AG10803 (cell line): Measurements from ENCODE around the gene MYLIP.

Experiments used
- DNase-seq: peaks from one replicate; pipeline ENCODE4 v3.0.0; 2010; ENCODE audit warnings: low read depth
- H3K4me3 ChIP-seq: 2 replicates; pipeline ENCODE4 v1.5.1; 2011; ENCODE audit warnings: mild to moderate bottlenecking, low read length, control low read depth
- TF ChIP-seq, protein P1 (sequence below): conservative IDR thresholded peaks from 2 replicates; pipeline ENCODE4 v1.5.1; 2011; ENCODE audit warnings: mild to moderate bottlenecking, low read length, control low read depth, inconsistent platforms

Gene MYLIP

DNA sequence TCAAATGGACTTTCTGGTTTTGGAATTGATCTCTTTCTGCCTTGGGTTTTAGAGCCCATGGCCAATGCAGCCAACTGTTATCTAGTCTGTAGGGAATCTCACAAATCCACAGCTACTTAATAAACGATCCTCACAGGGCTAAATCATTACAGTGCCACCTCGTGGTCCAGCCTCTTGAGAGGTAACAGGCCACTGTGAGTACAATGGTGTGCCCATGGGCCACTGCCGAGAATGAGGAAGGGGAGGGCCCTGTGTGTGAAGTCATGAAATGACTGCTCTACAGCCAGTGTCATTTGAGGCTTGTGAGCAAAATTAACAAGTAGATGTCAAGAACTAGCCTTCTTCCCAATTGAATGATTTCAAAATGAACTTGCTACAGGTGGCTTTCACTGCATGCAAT lies 55.2 kb downstream of the MYLIP start:
- H3K4me3 ChIP-seq, result no peak overlapping the region
- peak; percentile 28 for DNase-seq
- TF ChIP-seq, protein P1, sequence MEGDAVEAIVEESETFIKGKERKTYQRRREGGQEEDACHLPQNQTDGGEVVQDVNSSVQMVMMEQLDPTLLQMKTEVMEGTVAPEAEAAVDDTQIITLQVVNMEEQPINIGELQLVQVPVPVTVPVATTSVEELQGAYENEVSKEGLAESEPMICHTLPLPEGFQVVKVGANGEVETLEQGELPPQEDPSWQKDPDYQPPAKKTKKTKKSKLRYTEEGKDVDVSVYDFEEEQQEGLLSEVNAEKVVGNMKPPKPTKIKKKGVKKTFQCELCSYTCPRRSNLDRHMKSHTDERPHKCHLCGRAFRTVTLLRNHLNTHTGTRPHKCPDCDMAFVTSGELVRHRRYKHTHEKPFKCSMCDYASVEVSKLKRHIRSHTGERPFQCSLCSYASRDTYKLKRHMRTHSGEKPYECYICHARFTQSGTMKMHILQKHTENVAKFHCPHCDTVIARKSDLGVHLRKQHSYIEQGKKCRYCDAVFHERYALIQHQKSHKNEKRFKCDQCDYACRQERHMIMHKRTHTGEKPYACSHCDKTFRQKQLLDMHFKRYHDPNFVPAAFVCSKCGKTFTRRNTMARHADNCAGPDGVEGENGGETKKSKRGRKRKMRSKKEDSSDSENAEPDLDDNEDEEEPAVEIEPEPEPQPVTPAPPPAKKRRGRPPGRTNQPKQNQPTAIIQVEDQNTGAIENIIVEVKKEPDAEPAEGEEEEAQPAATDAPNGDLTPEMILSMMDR, result peak; percentile 47

DNA sequence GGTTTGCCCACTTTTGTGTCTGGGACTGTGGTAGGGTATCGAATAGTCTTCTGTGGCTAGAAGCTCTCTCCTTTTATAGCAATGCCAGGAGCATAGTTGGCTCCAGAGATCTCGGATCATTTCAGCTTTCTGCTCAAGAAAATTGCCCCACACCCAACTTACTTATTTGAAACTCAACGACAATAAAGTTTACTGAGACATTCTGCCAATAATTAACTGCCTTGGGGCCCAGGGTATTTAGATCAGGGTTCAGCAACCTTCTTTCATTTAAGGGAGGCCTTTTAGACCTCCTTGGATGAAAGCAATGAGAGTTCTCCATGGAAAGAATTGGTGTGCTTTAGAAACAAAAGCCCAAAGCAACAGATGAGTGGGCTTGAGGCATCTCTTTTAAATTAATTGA lies 55.7 kb downstream of the MYLIP start:
- no peak for DNase-seq

DNA sequence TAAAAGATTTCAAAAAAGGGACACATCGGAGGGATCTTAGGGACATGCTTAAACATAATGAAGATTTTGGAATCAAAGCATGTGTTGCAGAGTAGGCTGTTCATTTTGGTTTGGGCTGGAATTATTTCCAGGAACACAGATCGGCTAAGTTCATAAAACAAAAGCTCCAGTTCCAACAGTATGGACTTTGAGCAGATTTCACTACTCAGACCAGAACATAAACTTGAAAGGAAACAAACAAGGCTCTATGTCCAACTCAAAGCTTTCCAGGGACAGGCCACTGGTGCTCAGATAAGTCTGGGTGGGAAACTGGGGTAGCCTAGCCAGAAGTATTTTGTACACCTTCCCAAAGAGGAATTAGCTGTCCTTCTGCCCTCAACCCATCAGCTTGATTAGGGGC lies 58.3 kb downstream of the MYLIP start:
- H3K4me3 ChIP-seq, result no peak overlapping the region
- DNase-seq, result no peak
- TF ChIP-seq, protein P1, result no peak

More for the DNA sequence above, 55.7 kb downstream of the MYLIP start:
- H3K4me3 ChIP-seq, result no peak overlapping the region
- TF ChIP-seq, protein P1, result no peak

DNA sequence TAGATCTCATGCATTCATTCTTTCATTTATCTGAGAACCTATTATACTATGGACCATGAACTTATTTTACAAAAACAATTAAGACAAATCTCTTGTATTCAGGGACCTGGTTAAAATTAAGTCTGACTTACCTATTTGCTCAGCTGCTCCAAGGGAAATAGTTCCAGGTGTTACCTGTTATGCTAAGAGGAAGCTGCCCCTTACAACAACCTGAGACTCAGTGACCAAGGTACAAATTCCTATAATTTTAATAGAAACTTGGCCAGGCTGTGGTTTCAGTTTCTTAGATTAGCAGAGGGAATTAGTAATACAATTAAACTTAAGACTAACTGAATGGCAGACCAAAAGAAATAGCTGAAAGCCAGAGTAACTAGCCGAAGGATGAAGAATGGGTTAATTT lies 61.3 kb downstream of the MYLIP start:
- DNase-seq, result no peak
- H3K4me3 ChIP-seq, result no peak overlapping the region
- TF ChIP-seq, protein P1, result no peak

DNA sequence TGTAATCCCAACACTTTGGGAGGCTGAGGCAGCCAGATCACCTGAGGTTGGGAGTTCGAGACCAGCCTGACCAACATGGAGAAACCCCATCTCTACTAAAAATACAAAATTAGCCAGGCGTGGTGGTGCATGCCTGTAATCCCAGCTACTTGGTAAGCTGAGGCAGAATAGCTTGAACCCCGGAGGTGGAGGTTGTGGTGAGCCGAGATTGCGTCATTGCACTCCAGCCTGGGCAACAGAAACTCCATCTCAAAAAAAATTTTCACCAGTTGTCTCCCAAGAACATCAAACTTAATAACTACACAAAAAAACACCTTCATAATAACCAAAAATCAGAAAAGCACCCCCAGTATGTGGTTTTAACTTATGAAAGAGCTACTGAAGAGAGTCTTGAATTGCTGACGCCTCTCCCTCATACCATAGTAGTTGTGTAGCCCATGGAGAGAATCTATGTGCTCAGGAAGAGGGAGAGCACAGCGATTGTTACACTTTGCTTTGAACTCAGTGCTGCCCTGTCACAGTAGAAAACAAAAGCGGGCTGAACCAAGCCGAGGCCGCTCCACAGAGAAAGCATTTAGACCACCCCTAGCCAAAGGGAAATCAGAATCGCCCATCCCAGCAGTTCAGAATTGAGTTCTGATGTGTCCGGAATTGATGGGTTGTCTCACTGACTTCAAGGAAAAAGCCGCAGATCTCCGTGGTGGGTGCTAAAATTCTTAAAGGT lies 67.5 kb downstream of the MYLIP start:
- DNase-seq, result no peak
- no peak overlapping the region for H3K4me3 ChIP-seq
- TF ChIP-seq, protein P1, result no peak

DNA sequence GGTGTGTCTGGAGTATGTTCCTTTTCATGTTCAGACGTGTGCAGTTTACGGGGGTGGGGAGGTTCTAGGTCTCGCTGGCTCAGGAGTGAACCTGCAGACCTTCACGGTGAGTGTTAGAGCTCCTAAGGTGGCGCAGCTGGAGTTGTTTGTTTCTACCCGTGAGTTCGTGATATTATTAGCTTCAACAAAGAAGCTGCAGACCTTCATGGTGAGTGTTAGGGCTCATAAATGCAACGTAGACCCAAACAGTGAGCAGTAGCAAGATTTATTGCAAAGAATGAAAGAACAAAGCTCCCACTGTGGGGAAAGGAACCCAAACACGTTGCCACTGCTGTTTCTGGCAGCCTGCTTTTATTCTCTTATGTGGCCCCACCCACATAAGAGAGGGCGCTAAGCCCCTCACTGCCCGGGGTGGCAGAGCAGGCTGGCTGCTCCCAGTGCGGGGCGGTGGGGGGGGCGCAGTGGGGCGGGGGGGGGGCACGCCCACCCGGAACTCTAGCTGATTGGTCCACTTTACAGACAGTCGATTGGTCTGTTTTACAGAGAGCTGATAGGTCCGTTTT lies 68.2 kb downstream of the MYLIP start:
- no peak overlapping the region for H3K4me3 ChIP-seq
- TF ChIP-seq, protein P1, result no peak
- DNase-seq, result no peak
